Muscle of back (tissue), 11 donors: ENCODE measurements around the gene ZNF429. TPM values are rescaled to one million over a fixed set of nuclear protein-coding genes. Genes with fewer than 3 reads are reported as not detected.
"Not testable (repeated sequence)": the region's sequence is repeated elsewhere in the genome, so short reads cannot be mapped to it uniquely, and the experiment has no call there.

ENCODE experiments used
- DNase-seq, 3 donors: peaks; one replicate each; pipeline versions ENCODE4 v3.0.0 to v3.0.0-alpha.2; 2013
- polyA plus RNA-seq, 10 donors: library from polyadenylated mRNA; unstranded; fragments of 120-200 nt; gene quantifications; one replicate each; pipeline ENCODE4 v1.2.1, GENCODE V29; 2013; ENCODE audit not compliant: insufficient read length in 10 of 10

ZNF429 gene
- polyA plus RNA-seq, 10 donors, result 9.9 to 17.7 (median 14.8) TPM

GRCh38 chr19:21512609-21513008 lies 7.2 kb downstream of the ZNF429 start:
- not testable (repeated sequence) for DNase-seq

- no peak for DNase-seq
Observed at GRCh38 chr19:21513651-21514050, 8.2 kb downstream of the ZNF429 start.

GRCh38 chr19:21519488-21519887 lies 14.1 kb downstream of the ZNF429 start:
- peak in 1 of 3 donors; percentile 3 for DNase-seq

- no peak for DNase-seq
Observed at GRCh38 chr19:21532904-21533303, 27.5 kb downstream of the ZNF429 start.

GRCh38 chr19:21536741-21537290 lies 31.4 kb downstream of the ZNF429 start:
- DNase-seq, result not testable (repeated sequence)

GRCh38 chr19:21559444-21559843 lies 54.0 kb downstream of the ZNF429 start:
- no peak for DNase-seq

GRCh38 chr19:21564406-21564805 lies 59.0 kb downstream of the ZNF429 start:
- DNase-seq, result no peak

GRCh38 chr19:21566073-21566472 lies 60.7 kb downstream of the ZNF429 start:
- no peak for DNase-seq

GRCh38 chr19:21567806-21568205 lies 62.4 kb downstream of the ZNF429 start:
- DNase-seq, result not testable (repeated sequence)

GRCh38 chr19:21568816-21569493 lies 63.6 kb downstream of the ZNF429 start:
- DNase-seq, result peak; percentile 96 to 99 (median 97)

GRCh38 chr19:21569494-21569865 lies 64.1 kb downstream of the ZNF429 start:
- no peak for DNase-seq

- DNase-seq, result no peak
Observed at GRCh38 chr19:21571316-21571715, 65.9 kb downstream of the ZNF429 start.

GRCh38 chr19:21574607-21575006 lies 69.2 kb downstream of the ZNF429 start:
- no peak for DNase-seq

- no peak for DNase-seq
Observed at GRCh38 chr19:21576481-21576880, 71.1 kb downstream of the ZNF429 start.

GRCh38 chr19:21580101-21580500 lies 74.7 kb downstream of the ZNF429 start:
- DNase-seq, result no peak

GRCh38 chr19:21580818-21581217 lies 75.4 kb downstream of the ZNF429 start:
- no peak for DNase-seq

- no peak for DNase-seq
Observed at GRCh38 chr19:21581646-21582240, 76.3 kb downstream of the ZNF429 start.

- DNase-seq, result no peak
Observed at GRCh38 chr19:21584537-21584936, 79.1 kb downstream of the ZNF429 start.

GRCh38 chr19:21585281-21585890 lies 80.0 kb downstream of the ZNF429 start:
- no peak for DNase-seq

- peak in 1 of 3 donors; percentile 61 for DNase-seq
Observed at GRCh38 chr19:21586311-21587116, 81.1 kb downstream of the ZNF429 start.

GRCh38 chr19:21587117-21587461 lies 81.7 kb downstream of the ZNF429 start:
- peak in 1 of 3 donors; percentile 33 for DNase-seq

GRCh38 chr19:21587549-21587948 lies 82.1 kb downstream of the ZNF429 start:
- DNase-seq, result no peak
